ENCODE measurements around the gene ZFYVE28. TPM values are rescaled to one million over a fixed set of nuclear protein-coding genes. Genes with fewer than 3 reads are reported as not detected.
A peak's percentile ranks its signal among the peaks of the same experiment; 100 is the strongest.

ZFYVE28 gene
- total RNA-seq, 1 donor from 2014 or later: 11.3 TPM

DNA sequence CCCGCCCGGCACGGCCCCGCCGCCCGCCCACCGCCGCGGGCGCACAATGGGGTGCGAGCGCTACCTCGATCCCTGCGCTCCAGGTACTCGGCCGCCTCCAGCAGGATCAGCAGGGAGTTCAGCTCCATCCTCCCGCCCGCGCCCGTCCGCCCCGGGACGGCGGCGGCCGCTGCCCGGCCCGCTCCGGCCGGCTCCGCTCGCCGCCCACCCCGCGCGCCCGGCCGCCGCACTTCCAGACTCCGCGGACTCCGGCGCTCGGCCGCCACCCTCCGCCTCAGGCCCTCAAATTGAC lies 156.6 kb downstream of the ZFYVE28 start, which contains the start of gene MXD4:
MXD4 (minus strand) TSS at position 257 of the 292 bp plus-strand sequence; CDS start at position 128, 129 bp downstream.
- Histone ChIP-seq H3K4me1 (peaks cover 63% of the 10 kb centered on the region), H3K4me3 (peak within 1 kb of the TSS; percentile 83 to 93), H3K27me3 (no peaks in the 10 kb centered on the region), H3K36me3 (no peaks in the 10 kb centered on the region), H3K9me3 (no peaks in the 10 kb centered on the region), H3K27ac (peak within 1 kb of the TSS; percentile 93)
- intact Hi-C loops (cut with DNase I): loop anchor here (1.0 to 10.0 kb wide), 3 partner anchors 153 to 276 kb away; partner anchors contain the start of genes CFAP99, FAM193A and ZFYVE28
- TF ChIP-seq POLR2AphosphoS5 (IDR thresholded peaks at IDR 0.05; ENCODE audit: insufficient read depth in 1 of 2, low read depth in 1 of 2): no peak
- TF ChIP-seq POLR2A (IDR thresholded peaks at IDR 0.05): peak in 1 of 2 donors; percentile 41
- no peak for DNase-seq (ENCODE audit: extremely low spot score in 2 of 2)

DNA sequence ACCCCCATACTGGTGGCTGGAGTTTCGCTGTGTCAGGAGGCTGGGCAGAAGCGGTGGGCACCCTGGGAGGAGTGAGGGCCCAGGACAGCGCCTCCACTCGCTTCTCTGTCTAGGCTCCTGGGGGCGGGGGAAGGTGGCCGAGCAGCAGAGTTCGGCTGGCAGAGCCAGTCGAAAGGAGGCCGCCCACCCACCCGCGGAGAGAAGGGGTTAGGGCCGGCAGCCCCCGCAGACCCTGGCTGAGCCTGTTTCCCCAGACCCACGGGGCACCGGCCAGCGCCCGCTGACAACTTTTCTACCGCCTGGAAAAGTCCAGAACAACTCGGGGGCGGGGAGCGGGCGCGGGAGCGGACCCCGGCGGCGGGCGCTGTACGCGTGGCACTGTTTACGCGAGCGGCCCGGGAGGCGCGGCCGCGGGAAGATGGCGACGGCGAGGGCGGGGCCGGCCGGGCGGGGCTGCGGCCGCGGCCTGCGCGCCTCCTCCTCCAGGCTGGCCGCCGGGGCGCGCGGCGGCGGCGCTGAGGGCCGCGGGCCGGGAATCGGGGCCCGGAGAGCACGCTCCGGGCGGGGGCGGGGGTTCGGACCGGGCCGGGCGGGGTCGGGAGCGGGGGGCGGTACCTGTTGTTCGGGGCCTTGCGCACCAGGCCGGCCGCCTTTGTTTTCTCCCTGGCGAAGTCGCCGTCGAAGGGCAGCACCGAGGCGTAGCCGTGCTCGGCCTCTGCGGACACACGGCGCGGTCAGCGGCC lies 157.2 kb downstream of the ZFYVE28 start:
- Histone ChIP-seq H3K27ac (peak overlapping the region; percentile 91), H3K27me3 (no peaks in the 10 kb centered on the region), H3K9me3 (no peaks in the 10 kb centered on the region), H3K4me1 (peaks cover 68% of the 10 kb centered on the region), H3K4me3 (peak overlapping the region; percentile 83 to 93), H3K36me3 (no peaks in the 10 kb centered on the region)
- TF ChIP-seq POLR2A (IDR thresholded peaks at IDR 0.05): no peak
- TF ChIP-seq, protein P1, sequence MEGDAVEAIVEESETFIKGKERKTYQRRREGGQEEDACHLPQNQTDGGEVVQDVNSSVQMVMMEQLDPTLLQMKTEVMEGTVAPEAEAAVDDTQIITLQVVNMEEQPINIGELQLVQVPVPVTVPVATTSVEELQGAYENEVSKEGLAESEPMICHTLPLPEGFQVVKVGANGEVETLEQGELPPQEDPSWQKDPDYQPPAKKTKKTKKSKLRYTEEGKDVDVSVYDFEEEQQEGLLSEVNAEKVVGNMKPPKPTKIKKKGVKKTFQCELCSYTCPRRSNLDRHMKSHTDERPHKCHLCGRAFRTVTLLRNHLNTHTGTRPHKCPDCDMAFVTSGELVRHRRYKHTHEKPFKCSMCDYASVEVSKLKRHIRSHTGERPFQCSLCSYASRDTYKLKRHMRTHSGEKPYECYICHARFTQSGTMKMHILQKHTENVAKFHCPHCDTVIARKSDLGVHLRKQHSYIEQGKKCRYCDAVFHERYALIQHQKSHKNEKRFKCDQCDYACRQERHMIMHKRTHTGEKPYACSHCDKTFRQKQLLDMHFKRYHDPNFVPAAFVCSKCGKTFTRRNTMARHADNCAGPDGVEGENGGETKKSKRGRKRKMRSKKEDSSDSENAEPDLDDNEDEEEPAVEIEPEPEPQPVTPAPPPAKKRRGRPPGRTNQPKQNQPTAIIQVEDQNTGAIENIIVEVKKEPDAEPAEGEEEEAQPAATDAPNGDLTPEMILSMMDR (IDR thresholded peaks at IDR 0.05): no peak
- TF ChIP-seq POLR2AphosphoS5 (IDR thresholded peaks at IDR 0.05; ENCODE audit: insufficient read depth in 1 of 2, low read depth in 1 of 2): peak in 1 of 2 donors; percentile 34
- intact Hi-C loops (cut with DNase I): loop anchor here (5.0 to 10.0 kb wide), 2 partner anchors 154 to 276 kb away; partner anchors contain the start of genes CFAP99, FAM193A and ZFYVE28
- DNase-seq (ENCODE audit: extremely low spot score in 2 of 2): no peak

DNA sequence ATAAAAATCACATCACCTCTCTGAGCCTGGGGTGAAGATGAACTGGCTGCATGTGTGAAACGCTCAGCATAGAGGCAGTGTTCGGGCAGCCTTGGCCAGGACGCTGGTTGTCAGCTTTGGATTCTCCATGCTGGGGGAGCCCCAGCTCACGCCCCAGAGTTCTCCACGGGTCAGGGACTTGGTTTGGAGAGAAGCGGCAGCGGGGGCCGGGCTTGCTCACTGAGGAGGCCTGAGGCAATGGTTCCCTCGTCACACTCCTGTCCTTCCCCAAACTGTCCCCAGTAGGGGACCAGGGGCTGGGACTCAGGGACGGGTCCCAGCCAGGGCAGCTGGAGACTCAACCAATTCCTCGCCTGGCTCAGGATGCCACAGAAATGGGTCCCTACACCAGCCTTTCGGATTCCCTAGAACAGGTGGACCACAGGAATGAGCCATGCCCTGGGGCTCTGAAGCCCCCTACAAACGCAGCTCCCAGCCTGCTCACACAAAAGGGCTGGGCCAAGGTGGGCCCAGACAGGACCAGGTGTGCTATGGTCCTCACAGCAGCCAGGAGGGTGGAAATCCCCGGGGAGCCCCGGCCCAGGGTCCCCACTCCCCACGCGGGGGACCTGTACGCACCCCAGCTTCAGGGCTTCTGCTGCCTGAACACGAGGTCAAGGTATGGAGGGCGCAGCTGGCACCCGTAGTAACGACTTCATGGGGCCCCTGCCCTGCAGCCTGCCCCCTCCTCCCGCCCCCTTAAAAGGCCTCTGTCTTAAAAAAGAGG lies 157.9 kb downstream of the ZFYVE28 start:
- Histone ChIP-seq H3K27me3 (no peaks in the 10 kb centered on the region), H3K27ac (peak overlapping the region; percentile 91), H3K4me1 (peaks cover 69% of the 10 kb centered on the region), H3K9me3 (no peaks in the 10 kb centered on the region), H3K36me3 (no peaks in the 10 kb centered on the region), H3K4me3 (peak overlapping the region; percentile 83 to 93)
- TF ChIP-seq POLR2AphosphoS5 (IDR thresholded peaks at IDR 0.05; ENCODE audit: insufficient read depth in 1 of 2, low read depth in 1 of 2): no peak
- no peak for TF ChIP-seq POLR2A (IDR thresholded peaks at IDR 0.05)
- TF ChIP-seq, protein P1 (IDR thresholded peaks at IDR 0.05): no peak
- intact Hi-C loops (cut with DNase I): loop anchor here (5.0 to 10.0 kb wide), 2 partner anchors 154 to 277 kb away; partner anchors contain the start of genes CFAP99, FAM193A and ZFYVE28
- DNase-seq (ENCODE audit: extremely low spot score in 2 of 2): peak in 1 of 2 donors; percentile 87

DNA sequence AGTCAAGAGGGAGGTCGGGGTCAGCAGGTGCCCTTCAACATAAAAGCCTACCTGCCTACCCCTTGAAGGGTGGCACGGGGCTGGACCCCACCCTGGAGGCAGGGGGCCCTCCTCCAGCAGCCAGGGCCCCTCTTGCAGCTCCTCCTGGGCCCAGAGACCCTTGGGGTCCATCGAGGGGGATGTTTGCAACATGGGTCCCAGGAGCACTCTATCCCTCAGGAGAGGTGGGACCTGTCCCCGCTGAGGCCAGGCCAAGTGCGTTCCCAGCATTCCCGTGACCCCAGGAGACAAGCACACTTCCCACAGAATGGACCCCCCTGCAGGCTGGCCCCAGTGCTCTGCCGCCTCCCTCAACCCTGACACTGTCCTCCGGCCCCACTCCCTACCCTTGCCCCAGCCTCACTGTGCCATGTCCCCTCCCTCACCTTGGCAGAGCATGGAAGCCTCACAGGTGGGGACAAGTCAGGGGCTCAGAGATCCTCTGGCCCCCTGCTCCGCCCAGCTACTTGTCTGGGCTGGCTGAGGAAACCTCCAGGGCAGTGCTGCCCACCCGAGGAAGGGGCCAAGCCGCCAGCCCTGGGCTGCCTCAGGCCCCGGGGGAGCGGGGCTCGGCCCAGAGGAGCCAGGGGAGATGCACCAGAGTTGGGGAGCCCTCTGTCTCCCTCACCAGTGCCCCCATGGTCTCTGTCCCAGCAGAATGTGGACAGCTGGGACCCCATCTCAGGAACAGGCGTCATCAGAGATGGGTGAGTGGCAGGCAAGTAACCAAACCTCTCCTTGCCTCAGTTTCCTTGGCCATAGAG lies 158.7 kb downstream of the ZFYVE28 start:
- Histone ChIP-seq H3K4me3 (peak overlapping the region; percentile 83 to 93), H3K36me3 (peaks cover 0 to 4% of the 10 kb centered on the region in 2 donors), H3K27me3 (no peaks in the 10 kb centered on the region), H3K27ac (peak overlapping the region; percentile 91), H3K4me1 (peaks cover 76% of the 10 kb centered on the region), H3K9me3 (no peaks in the 10 kb centered on the region)
- intact Hi-C loops (cut with DNase I): loop anchor here (5.0 to 10.0 kb wide), 2 partner anchors 155 to 278 kb away; partner anchors contain the start of genes CFAP99, FAM193A and ZFYVE28
- TF ChIP-seq POLR2A (IDR thresholded peaks at IDR 0.05): no peak
- TF ChIP-seq, protein P1 (IDR thresholded peaks at IDR 0.05): no peak
- no peak for TF ChIP-seq POLR2AphosphoS5 (IDR thresholded peaks at IDR 0.05; ENCODE audit: insufficient read depth in 1 of 2, low read depth in 1 of 2)
- peak in 1 of 2 donors; percentile 84 for DNase-seq (ENCODE audit: extremely low spot score in 2 of 2)

Data from vagina (tissue), 2 donors.